ENCODE measurements around the gene NDUFA13. TPM values are rescaled to one million over a fixed set of nuclear protein-coding genes. Genes with fewer than 3 reads are reported as not detected.
A peak's percentile ranks its signal among the peaks of the same experiment; 100 is the strongest.

The NDUFA13 gene
- total RNA-seq, 1 experiment from 2014 or later = 354 TPM

GRCh38 chr19:19546751-19547162 lies 30.7 kb downstream of the NDUFA13 start:
- POLR2A ChIA-PET = no interaction called here
- TF ChIP-seq CTCF (IDR thresholded peaks at IDR 0.05; ENCODE audit: unreplicated experiment) = no peak
- no peaks in the 10 kb centered on the region for H3K9me3 Mint-ChIP-seq (ENCODE audit: unreplicated experiment)
- H3K36me3 Mint-ChIP-seq (ENCODE audit: insufficient read depth, unreplicated experiment) = no peaks in the 10 kb centered on the region
- no peak for DNase-seq (ENCODE audit: unreplicated experiment)
- intact Hi-C loops (cut with micrococcal nuclease) = no loop called here
- BruUV-seq (replicated peaks) = no TSS peak
- CTCF ChIA-PET = interaction anchor here (0.5 to 1.6 kb wide), 5 partner anchors 15 to 97 kb away, joined by 3 to 13 read pairs (median 5); partner anchors contain the start of gene GMIP
- no peaks in the 10 kb centered on the region for H3K27me3 Mint-ChIP-seq (ENCODE audit: insufficient read depth, unreplicated experiment)
- H3K27ac Mint-ChIP-seq (ENCODE audit: low read depth, unreplicated experiment) = no peak overlapping the region
- peaks cover 6% of the 10 kb centered on the region for H3K4me1 Mint-ChIP-seq (ENCODE audit: insufficient read depth, unreplicated experiment)
- H3K4me3 Mint-ChIP-seq (ENCODE audit: unreplicated experiment) = no peak overlapping the region

- POLR2A ChIA-PET = interaction anchor here (1.5 kb wide), 1 partner anchor 81 kb away, joined by 4 read pairs; no protein-coding TSS in a partner anchor
- Mint-ChIP-seq H3K27ac (ENCODE audit: low read depth, unreplicated experiment) (no peak overlapping the region), H3K9me3 (ENCODE audit: unreplicated experiment) (no peaks in the 10 kb centered on the region)
These were observed 31.8 kb downstream of the NDUFA13 start for GRCh38 chr19:19547674-19548336.

DNA sequence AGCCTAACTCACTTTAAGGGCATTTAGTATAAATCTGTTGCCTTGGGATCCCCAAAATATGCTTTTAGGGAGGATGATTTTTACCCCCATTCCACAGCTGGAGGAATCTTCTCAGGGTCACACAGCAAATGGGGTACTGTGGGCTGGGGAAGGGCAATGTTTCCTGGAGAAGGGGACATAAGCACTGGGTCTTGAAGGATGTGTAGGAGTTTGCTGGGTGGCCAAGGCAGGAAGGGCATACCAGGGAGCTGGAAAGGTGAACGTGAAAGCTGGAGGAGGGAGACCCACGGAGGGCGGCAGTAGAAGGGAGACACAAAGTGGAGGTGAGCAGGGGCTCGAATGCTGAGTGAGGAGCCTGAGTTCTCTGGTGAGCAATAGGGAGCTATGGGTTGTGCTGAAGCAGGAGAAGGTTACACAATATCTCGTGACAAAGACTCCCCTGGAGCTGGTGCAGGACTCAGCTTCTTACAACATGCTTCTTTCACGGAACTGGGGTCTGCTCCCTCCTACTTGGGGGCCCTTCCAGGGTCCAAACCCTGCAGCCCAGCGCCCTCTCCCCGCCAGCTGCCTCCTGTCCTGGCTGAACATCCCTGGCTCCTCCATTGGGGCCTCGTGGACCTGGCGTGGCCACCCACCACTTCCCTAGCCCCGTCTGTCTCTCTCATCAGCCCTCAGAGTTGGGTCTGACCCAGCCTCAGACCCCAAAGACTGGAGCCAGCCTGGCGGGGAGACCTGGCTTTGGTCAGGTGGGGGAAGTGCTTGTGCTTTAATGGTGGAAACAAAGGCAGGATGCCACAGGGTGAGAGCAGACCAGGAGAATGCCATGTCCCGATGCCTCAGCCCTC lies 33.1 kb downstream of the NDUFA13 start:
- Mint-ChIP-seq H3K36me3 (ENCODE audit: insufficient read depth, unreplicated experiment) (no peaks in the 10 kb centered on the region), H3K4me1 (ENCODE audit: insufficient read depth, unreplicated experiment) (peaks cover 6% of the 10 kb centered on the region), H3K9me3 (ENCODE audit: unreplicated experiment) (no peaks in the 10 kb centered on the region), H3K4me3 (ENCODE audit: unreplicated experiment) (no peak overlapping the region), H3K27me3 (ENCODE audit: insufficient read depth, unreplicated experiment) (no peaks in the 10 kb centered on the region), H3K27ac (ENCODE audit: low read depth, unreplicated experiment) (no peak overlapping the region)
- no peak for TF ChIP-seq CTCF (IDR thresholded peaks at IDR 0.05; ENCODE audit: unreplicated experiment)
- ChIA-PET CTCF (interaction anchor here (1.5 kb wide), 1 partner anchor 17 kb away, joined by 8 read pairs; no protein-coding TSS in a partner anchor), POLR2A (interaction anchor here (1.5 kb wide), 1 partner anchor 79 kb away, joined by 4 read pairs; no protein-coding TSS in a partner anchor)
- no TSS peak for BruUV-seq (replicated peaks)
- intact Hi-C loops (cut with micrococcal nuclease) = no loop called here
- DNase-seq (ENCODE audit: unreplicated experiment) = peak; percentile 30

More at GRCh38 chr19:19547674-19548336, 31.8 kb downstream of the NDUFA13 start:
- intact Hi-C loops (cut with micrococcal nuclease) = no loop called here
- no peak for DNase-seq (ENCODE audit: unreplicated experiment)
- Mint-ChIP-seq H3K4me3 (ENCODE audit: unreplicated experiment) (no peak overlapping the region), H3K27me3 (ENCODE audit: insufficient read depth, unreplicated experiment) (no peaks in the 10 kb centered on the region), H3K36me3 (ENCODE audit: insufficient read depth, unreplicated experiment) (no peaks in the 10 kb centered on the region), H3K4me1 (ENCODE audit: insufficient read depth, unreplicated experiment) (peaks cover 6% of the 10 kb centered on the region)
- CTCF ChIA-PET = interaction anchor here (0.5 to 1.6 kb wide), 8 partner anchors 16 to 1215 kb away, joined by 3 to 13 read pairs (median 4); partner anchors contain the start of gene GMIP
- no peak for TF ChIP-seq CTCF (IDR thresholded peaks at IDR 0.05; ENCODE audit: unreplicated experiment)
- no TSS peak for BruUV-seq (replicated peaks)
